ENCODE data around the gene ARL1. TPM values are rescaled to one million over a fixed set of nuclear protein-coding genes. Genes with fewer than 3 reads are reported as not detected.

Gene ARL1
- total and polyA plus RNA-seq, 9 of the 15 experiments (the other 6 are each of a cell fraction or from before 2014, with no cell fraction given) = 53.0 to 127 (median 68.6) TPM

GRCh38 chr12:101455685-101456084, 48.1 kb upstream of the ARL1 start (continued):
- TF ChIP-seq CEBPB (tag; IDR thresholded peaks at IDR 0.05) = no peak
- no peak for TF ChIP-seq SP2 (IDR thresholded peaks at IDR 0.05; ENCODE audit: extremely low read depth, low read depth, low read length, poor library complexity, severe bottlenecking)
- TF ChIP-seq SAFB (IDR thresholded peaks at IDR 0.05; ENCODE audit: borderline replicate concordance, low read depth, low read length) = no peak
- no peak for TF ChIP-seq ATF6 (CRISPR knock-in tag; IDR thresholded peaks at IDR 0.05)
- no peak for TF ChIP-seq ZNF197 (CRISPR knock-in tag; IDR thresholded peaks at IDR 0.05; ENCODE audit: low read depth)
- no peak for TF ChIP-seq BDP1 (IDR thresholded peaks at IDR 0.05; ENCODE audit: insufficient read depth, insufficient read length)

GRCh38 chr12:101441461-101442224, 34.1 kb upstream of the ARL1 start:
- ChIA-PET POLR2A (interaction anchor here (0.6 to 1.2 kb wide), 2 partner anchors 12 to 321 kb away, joined by 4 to 5 read pairs; no protein-coding TSS in a partner anchor), CTCF (ENCODE audit: low intra/inter-chr PET ratio) (no interaction called here)
- Histone ChIP-seq H3K9me3 (replicated peaks; ENCODE audit: control insufficient read depth, insufficient read depth, low read depth, low read length) (no peaks in the 10 kb centered on the region), H3K36me3 (ENCODE audit: control insufficient read depth, insufficient read depth, low read length) (no peaks in the 10 kb centered on the region), H3K27ac (ENCODE audit: extremely low read depth, low read depth, low read length) (no peak overlapping the region), H3K4me3 (no peak overlapping the region), H4K20me1 (replicated peaks; ENCODE audit: control insufficient read depth, insufficient read depth, low read length) (no peaks in the 10 kb centered on the region), H3K79me2 (ENCODE audit: control insufficient read depth, insufficient read depth, low read length) (no peaks in the 10 kb centered on the region), H3K4me2 (ENCODE audit: insufficient read depth, low read length) (no peak overlapping the region), H2AFZ (ENCODE audit: low read depth, low read length) (no peak overlapping the region), H3K27me3 (ENCODE audit: control insufficient read depth in 2 of 2, insufficient read depth in 2 of 2, low read length in 2 of 2) (peaks cover 8 to 20% of the 10 kb centered on the region in 2 experiments), H3K9me1 (ENCODE audit: control insufficient read depth, insufficient read depth, low read length) (no peaks in the 10 kb centered on the region), H3K4me1 (replicated peaks in 1 of 2; ENCODE audit: control insufficient read depth in 2 of 2, insufficient read depth in 2 of 2, low read length in 2 of 2) (no peaks in the 10 kb centered on the region), H3K9ac (ENCODE audit: insufficient read depth in 1 of 2, low read depth in 2 of 2, low read length in 2 of 2) (no peak overlapping the region)
- ATAC-seq (no peak), DNase-seq (ENCODE audit: extremely low read depth in 1 of 4, low spot score in 3 of 4) (no peak), FAIRE-seq (no peak)
- no peak for TF ChIP-seq DLX4 (CRISPR knock-in tag; IDR thresholded peaks at IDR 0.05)
- TF ChIP-seq BDP1 (IDR thresholded peaks at IDR 0.05; ENCODE audit: insufficient read depth, insufficient read length) = no peak
- no peak for TF ChIP-seq ZNF121 (CRISPR knock-in tag; conservative IDR thresholded peaks at IDR 0.05)
- no TSS peak for BruUV-seq (replicated peaks)
- in situ Hi-C loops (cut with MboI) = no loop called here
- intact Hi-C loops (cut with micrococcal nuclease) = no loop called here

Data from K562 (cell line).